ENCODE measurements around the gene NDUFAF3. TPM values are rescaled to one million over a fixed set of nuclear protein-coding genes. Genes with fewer than 3 reads are reported as not detected.

Gene NDUFAF3
- polyA plus RNA-seq, 3 donors, result 53.6 to 79.9 (median 69.9) TPM

DNA sequence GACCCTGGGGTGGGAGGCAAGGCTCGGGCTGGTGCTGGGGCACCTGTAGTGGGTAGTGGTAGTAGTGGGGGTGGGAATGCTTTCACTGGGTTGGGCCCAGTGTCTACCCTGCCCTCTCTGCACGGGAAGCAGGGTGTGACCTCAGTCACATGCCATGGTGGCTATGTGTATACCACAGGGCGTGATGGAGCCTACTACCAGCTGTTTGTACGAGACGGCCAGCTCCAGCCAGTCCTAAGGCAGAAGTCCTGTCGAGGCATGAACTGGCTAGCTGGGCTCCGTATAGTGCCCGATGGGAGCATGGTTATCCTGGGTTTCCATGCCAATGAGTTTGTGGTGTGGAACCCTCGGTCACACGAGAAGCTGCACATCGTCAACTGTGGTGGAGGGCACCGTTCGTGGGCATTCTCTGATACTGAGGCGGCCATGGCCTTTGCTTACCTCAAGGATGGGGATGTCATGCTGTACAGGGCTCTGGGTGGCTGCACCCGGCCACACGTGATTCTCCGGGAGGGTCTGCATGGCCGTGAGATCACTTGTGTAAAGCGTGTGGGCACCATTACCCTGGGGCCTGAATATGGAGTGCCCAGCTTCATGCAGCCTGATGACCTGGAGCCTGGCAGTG is 8.7 kb upstream of the NDUFAF3 start:
- DNase-seq (ENCODE audit: extremely low read depth in 1 of 11, low read depth in 9 of 11, low spot score in 4 of 11), result no peak

DNA sequence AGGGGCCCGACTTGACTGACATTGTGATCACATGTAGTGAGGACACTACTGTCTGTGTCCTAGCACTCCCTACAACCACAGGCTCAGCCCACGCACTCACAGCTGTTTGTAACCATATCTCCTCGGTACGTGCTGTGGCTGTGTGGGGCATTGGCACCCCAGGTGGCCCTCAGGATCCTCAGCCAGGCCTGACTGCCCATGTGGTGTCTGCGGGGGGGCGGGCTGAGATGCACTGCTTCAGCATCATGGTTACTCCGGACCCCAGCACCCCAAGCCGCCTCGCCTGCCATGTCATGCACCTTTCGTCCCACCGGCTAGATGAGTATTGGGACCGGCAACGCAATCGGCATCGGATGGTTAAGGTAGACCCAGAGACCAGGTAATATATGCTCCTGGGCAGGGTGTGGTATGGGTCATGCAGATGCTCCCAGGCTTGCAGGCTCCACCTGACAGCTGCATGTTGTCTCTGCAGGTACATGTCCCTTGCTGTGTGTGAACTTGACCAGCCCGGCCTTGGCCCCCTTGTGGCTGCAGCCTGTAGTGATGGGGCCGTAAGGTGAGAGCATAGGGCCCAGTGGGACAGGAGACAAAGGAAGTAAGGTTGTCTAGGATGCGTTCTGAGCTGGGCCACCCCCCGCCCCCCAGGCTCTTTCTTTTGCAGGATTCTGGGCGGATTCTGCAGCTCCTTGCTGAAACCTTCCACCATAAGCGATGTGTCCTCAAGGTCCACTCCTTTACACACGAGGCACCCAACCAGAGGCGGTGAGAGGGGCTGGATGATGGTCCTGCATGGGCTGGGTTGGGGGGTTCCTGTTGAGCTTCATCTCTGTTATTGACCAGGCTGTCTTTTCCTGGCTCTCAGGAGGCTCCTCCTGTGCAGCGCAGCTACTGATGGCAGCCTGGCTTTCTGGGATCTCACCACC is 7.9 kb upstream of the NDUFAF3 start:
- DNase-seq (ENCODE audit: extremely low read depth in 1 of 11, low read depth in 9 of 11, low spot score in 4 of 11), result no peak

DNA sequence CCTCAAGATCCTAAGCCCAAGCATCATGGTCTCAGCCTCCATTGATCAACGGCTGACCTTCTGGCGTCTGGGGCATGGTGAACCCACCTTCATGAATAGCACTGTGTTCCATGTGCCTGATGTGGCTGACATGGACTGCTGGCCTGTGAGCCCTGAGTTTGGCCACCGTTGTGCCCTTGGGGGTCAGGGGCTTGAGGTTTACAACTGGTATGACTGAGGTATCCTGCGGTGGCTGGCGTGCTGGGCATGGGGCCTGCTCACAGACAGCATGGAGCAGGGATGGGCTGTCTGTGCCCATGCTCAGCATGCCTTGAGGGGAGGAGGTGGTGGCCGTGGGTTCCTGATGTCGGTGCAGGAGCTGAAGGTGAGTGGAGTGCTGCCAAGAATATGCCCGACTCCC is 6.8 kb upstream of the NDUFAF3 start:
- no peak for DNase-seq (ENCODE audit: extremely low read depth in 1 of 11, low read depth in 9 of 11, low spot score in 4 of 11)

DNA sequence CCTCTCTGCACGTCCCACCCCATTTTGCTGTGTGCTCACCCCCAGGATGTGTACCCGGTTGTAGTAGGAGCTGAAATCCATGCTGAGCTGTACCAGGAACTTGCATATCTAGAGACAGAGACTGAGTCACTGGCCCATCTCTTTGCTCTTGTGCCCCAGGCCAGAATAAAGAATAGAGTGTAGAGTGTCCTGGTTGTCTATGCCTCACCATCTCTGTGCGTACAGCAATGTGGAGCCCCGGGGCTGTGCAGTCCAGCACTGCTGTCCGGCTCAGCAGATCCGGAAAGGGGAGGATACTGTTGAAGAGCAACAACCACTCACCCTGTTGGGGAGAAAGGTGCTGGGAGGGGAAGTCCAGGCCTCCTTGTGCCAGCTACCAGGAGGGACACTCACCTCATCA is 6.2 kb upstream of the NDUFAF3 start:
- no peak for DNase-seq (ENCODE audit: extremely low read depth in 1 of 11, low read depth in 9 of 11, low spot score in 4 of 11)

DNA sequence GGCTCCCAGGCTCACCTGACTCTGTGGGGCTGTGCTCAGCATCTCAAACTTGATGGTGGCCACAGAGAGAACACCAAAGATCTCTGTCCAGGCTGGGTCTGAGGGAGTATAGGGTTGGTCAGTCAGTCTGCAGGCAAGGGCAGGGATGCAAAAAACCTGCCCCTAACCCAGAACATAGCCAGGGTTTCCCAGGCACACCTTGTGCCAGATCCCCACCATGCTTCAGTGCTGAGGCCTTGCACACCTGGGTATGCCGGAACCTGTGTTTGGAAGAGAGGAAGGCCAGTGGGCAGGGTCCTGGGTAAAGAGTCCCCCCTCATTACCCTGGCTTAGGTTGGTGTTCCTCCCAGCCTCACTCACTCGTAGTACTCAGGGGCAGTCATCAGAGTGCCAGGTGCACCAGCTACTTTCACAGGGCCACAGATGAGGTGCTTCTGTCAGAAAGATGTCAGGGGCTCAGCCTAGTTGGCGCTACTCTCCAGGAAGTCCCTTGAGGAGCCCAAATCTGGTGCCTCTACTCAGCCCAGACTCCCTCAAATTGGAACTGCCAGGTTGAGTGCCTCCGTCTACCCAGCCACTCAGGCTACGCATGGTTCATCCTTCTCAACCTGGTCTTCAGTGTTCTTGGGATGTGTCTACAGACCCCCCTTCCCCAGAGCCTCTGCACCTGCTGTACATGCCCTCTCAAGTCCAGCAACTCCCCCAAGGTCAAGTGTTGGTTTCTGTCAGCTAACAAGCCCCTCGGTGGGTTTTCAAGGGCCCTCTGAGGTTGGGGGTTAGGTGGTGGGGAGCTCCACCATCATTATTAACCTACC is 5.3 kb upstream of the NDUFAF3 start:
- DNase-seq (ENCODE audit: extremely low read depth in 1 of 11, low read depth in 9 of 11, low spot score in 4 of 11), result no peak

DNA sequence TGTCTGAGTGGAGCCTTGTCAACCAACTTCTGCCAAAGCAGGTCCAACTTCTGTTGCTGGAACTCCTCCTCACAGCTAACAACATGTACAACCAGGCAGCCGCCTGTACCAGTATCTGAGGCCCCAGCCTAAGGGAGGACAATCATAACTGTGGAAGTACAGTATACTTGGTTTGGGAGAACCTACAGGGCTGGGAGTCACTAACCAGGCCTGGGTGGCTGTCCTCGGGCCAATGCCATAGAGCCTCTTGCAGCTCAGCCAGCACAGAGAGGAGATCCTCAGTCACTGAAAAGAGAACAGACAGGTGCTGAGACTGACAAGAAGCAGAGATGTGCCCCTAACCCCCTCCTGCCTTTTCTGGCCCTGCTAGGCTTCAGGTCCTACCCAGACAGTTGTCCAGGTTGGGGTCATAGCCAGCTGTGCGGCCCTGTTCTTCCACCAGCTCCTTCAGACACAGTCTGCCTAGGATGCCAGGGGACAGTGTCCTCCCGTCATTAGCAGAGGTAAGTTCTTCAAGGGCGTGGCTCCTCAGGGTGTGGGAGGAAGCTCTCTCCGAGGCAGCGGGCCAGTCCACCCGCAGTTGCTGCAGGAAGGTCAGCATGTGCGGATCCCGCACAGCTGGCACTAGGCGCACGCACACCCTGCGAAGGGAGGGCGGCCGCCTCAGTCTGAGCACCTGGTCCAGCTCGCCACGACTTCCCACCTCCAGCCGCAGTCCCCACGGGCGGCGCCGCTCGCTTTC is 4.5 kb upstream of the NDUFAF3 start:
- no peak for DNase-seq (ENCODE audit: extremely low read depth in 1 of 11, low read depth in 9 of 11, low spot score in 4 of 11)

DNA sequence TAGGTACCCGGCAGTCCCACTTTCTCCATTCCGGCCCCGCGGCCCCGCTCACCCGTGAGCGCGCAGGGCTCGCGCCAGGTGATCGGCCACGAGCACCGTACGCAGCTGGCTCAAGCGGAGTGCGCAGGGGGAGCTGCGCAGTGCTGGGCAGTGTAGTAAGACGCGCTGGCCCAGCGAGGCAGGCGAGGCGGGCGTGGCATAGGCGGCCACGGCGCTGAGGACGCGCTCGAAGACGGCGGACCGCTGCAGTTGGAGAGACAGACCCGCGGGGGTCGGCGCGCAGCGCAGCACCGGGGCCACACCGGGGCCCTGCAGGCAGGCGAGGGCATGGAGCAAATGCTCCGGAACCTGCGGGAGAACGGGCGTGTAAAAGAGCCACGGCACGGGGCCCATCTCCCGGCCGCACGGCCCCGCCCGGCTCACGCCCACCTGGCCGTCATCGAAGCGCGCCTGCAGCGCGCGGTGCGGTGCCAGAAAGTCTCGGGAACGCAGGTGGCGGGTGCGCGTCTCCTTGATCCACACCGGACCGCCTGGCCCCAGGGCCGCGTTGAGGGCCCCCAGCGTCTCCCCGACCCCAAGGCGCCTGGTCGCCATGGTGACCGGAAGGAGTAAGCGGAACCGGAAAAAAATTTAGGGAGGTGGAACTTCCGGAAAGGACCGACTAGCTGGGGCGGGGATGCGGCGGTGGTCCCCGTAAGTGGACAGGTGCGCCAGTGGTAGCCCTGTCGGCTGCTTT is 3.8 kb upstream of the NDUFAF3 start, which contains the start of gene DALRD3:
TSS of gene DALRD3 (minus strand) at position 610 of the 736 bp plus-strand sequence. CDS start at position 594, 16 bp downstream.
- DNase-seq (ENCODE audit: extremely low read depth in 1 of 11, low read depth in 9 of 11, low spot score in 4 of 11), result peak in 2 of 11 donors; percentile 46 to 77

DNA sequence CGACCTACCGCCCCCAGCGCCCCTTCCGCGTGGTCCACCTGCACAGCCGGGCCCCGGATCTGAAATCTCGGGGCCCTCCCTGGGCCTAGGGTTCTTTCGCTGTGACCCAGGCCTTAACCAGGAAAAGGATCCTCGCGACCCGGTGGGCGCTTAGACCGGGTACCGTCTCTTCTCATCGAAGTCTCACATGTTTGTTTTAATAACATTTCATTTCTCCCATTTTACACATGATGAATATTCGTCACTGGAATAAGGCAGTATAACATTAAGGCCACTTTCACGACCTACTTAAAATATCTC is 3.3 kb upstream of the NDUFAF3 start:
- DNase-seq (ENCODE audit: extremely low read depth in 1 of 11, low read depth in 9 of 11, low spot score in 4 of 11), result no peak

DNA sequence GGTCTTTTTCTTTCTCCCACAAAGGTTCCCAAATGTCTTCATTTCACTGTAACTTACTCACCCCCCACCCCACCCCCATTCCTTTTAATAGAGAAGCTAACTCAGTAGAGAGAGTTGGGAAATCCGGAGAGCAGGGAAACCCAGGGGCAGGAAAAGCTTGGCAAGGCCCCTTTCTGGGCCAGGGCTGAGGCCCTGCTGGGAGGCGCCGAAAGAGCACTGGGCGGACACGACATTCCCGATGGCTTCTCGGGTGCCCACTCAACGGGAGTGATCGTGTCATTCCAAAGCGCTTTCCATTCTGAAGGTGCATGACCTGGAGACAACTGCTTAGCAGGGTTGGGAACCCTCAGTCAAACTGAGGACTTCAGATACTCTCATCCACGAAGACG is 2.0 kb upstream of the NDUFAF3 start:
- DNase-seq (ENCODE audit: extremely low read depth in 1 of 11, low read depth in 9 of 11, low spot score in 4 of 11), result no peak

DNA sequence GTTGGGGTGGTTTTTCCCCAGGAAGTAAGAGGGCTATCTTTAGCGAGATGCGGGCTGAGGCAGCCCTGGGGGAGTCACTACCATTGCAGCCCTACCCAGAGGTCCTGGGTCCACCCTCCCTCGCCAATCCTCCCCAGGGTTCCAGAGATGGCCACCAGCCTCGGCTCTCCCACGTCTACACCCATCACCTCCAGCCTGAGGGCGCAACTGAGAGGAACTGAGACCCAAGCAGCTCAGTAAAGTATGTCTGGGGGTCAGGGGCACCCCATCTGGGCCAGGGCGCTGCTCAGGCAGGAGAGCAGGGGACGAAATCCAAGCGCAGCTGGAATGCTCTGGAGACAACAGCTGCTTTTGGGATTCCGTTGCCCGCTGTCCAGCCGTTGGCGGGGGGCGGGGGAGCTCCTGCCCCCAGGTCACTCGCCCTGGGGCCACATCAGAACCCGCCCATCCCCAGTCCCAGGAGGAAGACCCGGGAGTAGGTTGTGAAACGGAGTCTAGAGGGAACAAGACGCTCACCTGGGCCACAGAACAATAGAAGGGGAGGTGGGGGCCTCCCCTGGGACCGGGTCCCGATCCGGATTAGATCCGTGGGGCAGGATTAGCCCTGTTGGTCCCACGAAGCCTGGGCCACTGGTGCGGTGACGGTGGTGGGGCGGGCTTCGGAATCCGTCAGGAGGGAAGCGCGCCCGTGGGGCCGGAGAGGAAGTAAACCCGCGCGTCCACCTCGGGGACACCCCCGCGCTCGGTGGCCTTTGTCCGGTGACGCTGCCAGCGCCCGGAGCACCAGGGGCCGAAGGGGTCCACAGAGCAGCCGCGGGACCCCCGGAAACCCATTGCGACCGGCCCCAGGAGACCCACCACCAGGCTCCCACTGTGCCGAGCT is 1.4 kb upstream of the NDUFAF3 start:
- DNase-seq (ENCODE audit: extremely low read depth in 1 of 11, low read depth in 9 of 11, low spot score in 4 of 11), result peak in 1 of 11 donors; percentile 9

DNA sequence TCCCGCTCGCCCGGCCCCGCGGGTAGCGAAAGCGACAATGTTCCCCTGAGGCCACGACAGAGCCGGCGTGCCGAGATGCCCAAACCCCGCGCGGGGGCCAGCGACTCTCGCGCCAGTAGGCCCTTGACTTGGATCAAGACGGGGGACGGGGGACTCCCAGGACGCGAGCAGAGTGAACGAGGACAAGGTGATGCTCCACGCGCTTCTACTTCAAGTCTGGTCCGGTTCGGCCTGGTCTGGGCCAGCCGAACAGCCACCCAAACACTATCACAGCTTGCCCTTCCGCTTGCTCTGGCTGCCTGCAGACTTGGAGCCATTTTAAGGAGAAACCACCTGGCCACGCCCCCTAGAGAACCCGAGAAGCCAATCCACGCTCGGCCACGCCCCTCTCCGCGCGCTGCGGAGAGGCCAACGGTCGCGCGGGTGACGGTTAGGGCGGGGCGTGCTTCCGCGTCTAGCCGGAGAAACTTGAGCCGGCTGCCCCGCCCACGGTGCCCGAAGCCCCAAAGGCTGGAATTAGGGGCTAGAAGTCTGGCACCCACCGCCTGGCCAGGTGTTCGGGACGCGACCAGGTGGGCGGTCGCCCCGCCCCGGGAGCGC is 608 bp upstream of the NDUFAF3 start:
- DNase-seq (ENCODE audit: extremely low read depth in 1 of 11, low read depth in 9 of 11, low spot score in 4 of 11), result peak; percentile 92 to 99 (median 97)

DNA sequence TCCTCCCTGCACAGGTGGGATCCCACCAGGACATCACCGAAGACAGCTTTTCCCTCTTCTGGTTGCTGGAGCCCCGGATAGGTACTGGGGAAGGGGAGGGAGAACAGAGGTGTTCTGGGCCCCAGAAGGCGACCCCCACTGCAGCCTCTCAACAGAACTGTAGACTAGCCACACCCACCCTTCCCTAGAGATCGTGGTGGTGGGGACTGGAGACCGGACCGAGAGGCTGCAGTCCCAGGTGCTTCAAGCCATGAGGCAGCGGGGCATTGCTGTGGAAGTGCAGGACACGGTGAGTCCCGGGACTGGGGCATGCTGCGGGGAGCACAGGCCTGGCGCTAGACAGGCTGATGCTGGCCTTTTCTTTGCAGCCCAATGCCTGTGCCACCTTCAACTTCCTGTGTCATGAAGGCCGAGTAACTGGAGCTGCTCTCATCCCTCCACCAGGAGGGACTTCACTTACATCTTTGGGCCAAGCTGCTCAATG is 809 bp downstream of the NDUFAF3 start:
- no peak for DNase-seq (ENCODE audit: extremely low read depth in 1 of 11, low read depth in 9 of 11, low spot score in 4 of 11)

DNA sequence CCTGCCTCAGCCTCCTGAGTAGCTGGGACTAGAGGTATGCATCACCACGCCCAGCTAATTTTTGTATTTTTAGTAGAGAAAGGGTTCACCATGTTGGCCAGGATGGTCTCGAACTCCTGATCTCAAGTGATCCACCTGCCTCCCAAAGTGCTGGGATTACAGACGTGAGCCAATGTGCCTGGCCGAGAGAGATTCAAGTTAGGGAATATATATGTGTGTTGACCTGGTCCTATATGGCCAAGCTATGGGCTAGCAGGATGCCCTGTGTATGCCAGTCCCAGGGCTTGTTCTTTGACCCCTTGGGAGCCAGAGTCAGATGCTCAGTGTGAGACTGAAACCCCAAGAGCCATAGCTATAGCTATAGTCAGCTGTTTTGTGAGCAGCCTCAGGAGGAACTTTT is 1.9 kb downstream of the NDUFAF3 start:
- no peak for DNase-seq (ENCODE audit: extremely low read depth in 1 of 11, low read depth in 9 of 11, low spot score in 4 of 11)

DNA sequence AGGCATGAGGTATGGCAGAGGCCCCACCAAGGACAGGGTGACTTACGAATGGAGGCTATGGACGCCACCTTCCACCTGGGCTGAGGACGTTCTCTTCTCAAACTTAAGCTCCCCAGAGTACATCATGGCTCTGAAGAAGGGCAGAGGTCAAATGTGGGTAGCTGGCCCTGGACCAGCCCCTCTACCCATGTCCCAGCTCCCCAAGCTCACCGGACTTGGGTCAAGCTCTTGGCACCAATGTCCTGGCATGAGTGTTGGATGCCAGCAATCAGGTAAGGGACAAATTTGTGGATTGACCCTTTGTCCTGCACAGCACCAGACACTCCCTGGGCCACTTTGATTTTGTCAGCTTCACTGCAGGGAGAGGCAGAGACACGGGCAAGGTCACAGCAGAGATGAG is 2.5 kb downstream of the NDUFAF3 start:
- no peak for DNase-seq (ENCODE audit: extremely low read depth in 1 of 11, low read depth in 9 of 11, low spot score in 4 of 11)

DNA sequence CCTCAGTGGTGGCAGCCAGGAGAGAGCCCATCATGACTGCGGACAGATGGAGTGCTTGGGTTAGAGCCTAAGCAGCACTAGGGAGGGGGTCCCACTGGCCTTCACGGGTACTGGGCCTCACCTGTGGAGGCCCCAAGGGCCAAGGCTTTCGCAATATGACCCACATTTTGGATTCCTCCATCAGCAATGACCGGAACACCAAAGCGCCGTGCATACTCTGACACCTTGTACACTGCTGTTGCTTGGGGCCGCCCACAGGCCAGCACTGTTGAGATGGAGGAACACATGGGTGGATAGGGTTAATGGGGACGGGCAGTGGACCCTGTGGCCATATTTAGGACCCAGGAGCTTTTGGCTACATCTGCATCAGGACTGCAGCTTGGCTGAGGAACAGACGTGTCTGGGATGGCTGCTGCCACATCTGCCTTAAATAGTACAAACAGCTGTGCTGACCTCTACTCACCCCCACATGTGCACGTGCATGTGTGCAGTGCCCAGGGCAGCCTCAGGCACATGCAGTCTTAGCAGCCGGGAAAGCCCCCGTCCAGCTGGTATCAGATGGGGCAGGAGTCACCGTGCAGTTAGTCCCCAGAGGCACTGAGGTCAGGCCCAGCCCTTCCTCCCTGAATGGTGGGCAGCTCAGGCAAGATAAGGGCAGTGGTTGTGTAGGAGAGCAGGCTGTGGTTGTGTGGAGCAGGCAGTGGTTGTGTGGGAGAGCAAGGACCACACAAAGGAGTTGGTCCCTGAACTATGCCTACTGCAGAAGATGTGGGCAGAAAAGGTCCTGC is 3.3 kb downstream of the NDUFAF3 start:
- DNase-seq (ENCODE audit: extremely low read depth in 1 of 11, low read depth in 9 of 11, low spot score in 4 of 11), result no peak

DNA sequence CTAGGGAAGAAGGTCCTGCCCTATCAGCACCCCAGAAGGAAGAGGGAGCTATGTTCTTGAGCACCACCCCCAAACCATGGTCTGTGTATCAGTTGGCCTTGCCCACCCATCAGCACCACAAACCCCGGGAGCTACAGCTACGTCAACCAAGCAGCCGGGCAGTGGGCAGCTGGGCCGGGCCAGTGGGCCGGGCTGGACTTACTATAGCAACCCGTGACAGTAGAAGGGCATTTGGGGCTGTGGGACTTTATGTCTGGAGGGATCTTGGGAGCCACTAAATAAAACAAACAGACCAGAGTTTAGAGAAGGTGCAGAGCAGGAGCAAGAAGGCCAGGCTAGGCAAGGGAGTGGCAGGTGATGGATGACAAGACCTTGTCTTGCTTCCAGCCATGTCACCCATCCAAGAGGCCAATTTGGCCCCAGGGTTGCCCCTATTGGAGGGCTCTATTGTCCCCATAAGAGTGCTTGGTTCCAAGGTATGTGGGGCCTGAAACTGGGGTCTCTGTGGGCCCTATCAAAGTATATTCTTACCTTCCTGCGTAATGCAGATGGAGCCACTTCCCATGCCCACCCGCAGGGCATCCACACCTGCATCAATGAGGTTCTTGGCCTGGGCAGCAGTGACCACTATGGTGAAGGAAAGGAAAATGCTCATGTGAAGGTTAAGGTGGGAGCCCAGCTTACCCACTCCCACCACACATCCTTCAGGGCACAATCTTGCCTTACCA is 4.0 kb downstream of the NDUFAF3 start:
- DNase-seq (ENCODE audit: extremely low read depth in 1 of 11, low read depth in 9 of 11, low spot score in 4 of 11), result no peak
